ENCODE data around the gene BPIFB2.
"Not testable (repeated sequence)": the region's sequence is repeated elsewhere in the genome, so short reads cannot be mapped to it uniquely, and the experiment has no call there.

The BPIFB2 gene

GRCh38 chr20:32970973-32971300 is 36.6 kb upstream of the BPIFB2 start:
- no peak for DNase-seq (ENCODE audit: low read depth)

GRCh38 chr20:32971703-32972161 is 35.8 kb upstream of the BPIFB2 start:
- DNase-seq (ENCODE audit: low read depth): no peak

GRCh38 chr20:32972181-32973076 is 35.1 kb upstream of the BPIFB2 start:
- DNase-seq (ENCODE audit: low read depth): no peak

- no peak for DNase-seq (ENCODE audit: low read depth)
Measured at GRCh38 chr20:32973077-32973717, 34.3 kb upstream of the BPIFB2 start.

- not testable (repeated sequence) for DNase-seq (ENCODE audit: low read depth)
Measured at GRCh38 chr20:32974204-32975064, 33.1 kb upstream of the BPIFB2 start.

GRCh38 chr20:32975121-32975520 is 32.4 kb upstream of the BPIFB2 start:
- not testable (repeated sequence) for DNase-seq (ENCODE audit: low read depth)

- no peak for DNase-seq (ENCODE audit: low read depth)
Measured at GRCh38 chr20:32975698-32976674, 31.5 kb upstream of the BPIFB2 start.

GRCh38 chr20:32976746-32977145 is 30.8 kb upstream of the BPIFB2 start:
- DNase-seq (ENCODE audit: low read depth): no peak

GRCh38 chr20:32977281-32978008 is 30.1 kb upstream of the BPIFB2 start:
- no peak for DNase-seq (ENCODE audit: low read depth)

- DNase-seq (ENCODE audit: low read depth): no peak
Measured at GRCh38 chr20:32978009-32978335, 29.5 kb upstream of the BPIFB2 start.

- DNase-seq (ENCODE audit: low read depth): no peak
Measured at GRCh38 chr20:32979201-32979998, 28.1 kb upstream of the BPIFB2 start.

- DNase-seq (ENCODE audit: low read depth): no peak
Measured at GRCh38 chr20:32980131-32980941, 27.2 kb upstream of the BPIFB2 start.

- DNase-seq (ENCODE audit: low read depth): no peak
Measured at GRCh38 chr20:32980990-32981389, 26.5 kb upstream of the BPIFB2 start.

- DNase-seq (ENCODE audit: low read depth): no peak
Measured at GRCh38 chr20:32982617-32983458, 24.7 kb upstream of the BPIFB2 start.

GRCh38 chr20:32983459-32984112 is 23.9 kb upstream of the BPIFB2 start:
- DNase-seq (ENCODE audit: low read depth): no peak

GRCh38 chr20:32984196-32984595 is 23.3 kb upstream of the BPIFB2 start:
- DNase-seq (ENCODE audit: low read depth): no peak

GRCh38 chr20:32984631-32985354 is 22.7 kb upstream of the BPIFB2 start:
- no peak for DNase-seq (ENCODE audit: low read depth)

Measured in stromal cell of bone marrow (primary cell).